Common myeloid progenitor, CD34-positive (primary cell): ENCODE measurements around the gene MPZ.

Source experiments
- CTCF ChIA-PET: fragments of 350-600 bp; sonication (Branson Sonifier 250); formaldehyde crosslinking; loops from one replicate; lab custom pipeline; 2021; ENCODE audit warnings: antibody characterized with exemption; lab: Charles Lee
- POLR2A ChIA-PET: fragments of 350-600 bp; sonication (Branson Sonifier 250); formaldehyde crosslinking; loops from one replicate; lab custom pipeline; 2021; ENCODE audit warnings: antibody characterized with exemption; lab: Charles Lee
- DNase-seq, 3 donors: peaks; one replicate each; pipeline versions ENCODE4 v3.0.0 to v3.0.0-alpha.2; 2013
- H3K27ac ChIP-seq, 2 experiments: 1 replicate in 1 of 2; 2 replicates in 1 of 2; pipeline ENCODE4 v1.7.0; 2013; ENCODE audit warnings: inconsistent platforms in 2 of 2, low read length in 2 of 2, mild to moderate bottlenecking in 2 of 2, low read depth in 1 of 2, moderate library complexity in 1 of 2; ENCODE audit not compliant: severe bottlenecking in 2 of 2, insufficient read depth in 1 of 2, poor library complexity in 1 of 2
- H3K27me3 ChIP-seq, 5 experiments: replicated peaks in 2 of 5; 1 replicate in 3 of 5; 2 replicates in 2 of 5; pipeline versions ENCODE4 v1.6.1 to v1.7.0; 2013; ENCODE audit warnings: low read length in 4 of 5, mild to moderate bottlenecking in 2 of 5, moderate library complexity in 2 of 5, inconsistent platforms in 1 of 5; ENCODE audit not compliant: insufficient read depth in 5 of 5, control insufficient read depth in 4 of 5
- H3K36me3 ChIP-seq, 4 experiments: 1 replicate in 2 of 4; 2 replicates in 2 of 4; pipeline versions ENCODE4 v1.6.1 to v1.7.0; 2013; ENCODE audit warnings: low read length in 3 of 4, control low read depth in 1 of 4, mild to moderate bottlenecking in 1 of 4; ENCODE audit not compliant: control insufficient read depth in 4 of 4, insufficient read depth in 4 of 4
- H3K4me1 ChIP-seq, 4 experiments: 1 replicate in 3 of 4; 2 replicates in 1 of 4; pipeline versions ENCODE4 v1.6.1 to v1.7.1; 2013; ENCODE audit warnings: low read length in 3 of 4, mild to moderate bottlenecking in 3 of 4, control low read depth in 1 of 4, inconsistent platforms in 1 of 4, moderate library complexity in 1 of 4; ENCODE audit not compliant: control insufficient read depth in 4 of 4, insufficient read depth in 4 of 4; ENCODE audit errors: control extremely low read depth in 1 of 4
- H3K4me3 ChIP-seq, 7 experiments: 1 replicate in 4 of 7; 2 replicates in 3 of 7; pipeline versions ENCODE4 v1.5.1 to v1.7.0; 2013; ENCODE audit warnings: mild to moderate bottlenecking in 7 of 7, low read length in 6 of 7, moderate library complexity in 6 of 7, inconsistent platforms in 2 of 7, low read depth in 2 of 7, control low read depth in 1 of 7; ENCODE audit not compliant: insufficient read depth in 4 of 7, control insufficient read depth in 1 of 7; ENCODE audit errors: extremely low read depth in 1 of 7
- H3K9me3 ChIP-seq, 5 experiments: 1 replicate in 4 of 5; 2 replicates in 1 of 5; pipeline versions ENCODE4 v1.6.1 to v1.7.1; 2013; ENCODE audit warnings: low read length in 4 of 5, mild to moderate bottlenecking in 2 of 5, inconsistent platforms in 1 of 5, low read depth in 1 of 5, moderate library complexity in 1 of 5; ENCODE audit not compliant: control insufficient read depth in 4 of 5, insufficient read depth in 2 of 5; ENCODE audit errors: control extremely low read depth in 1 of 5
- WGBS: methylation state at CpG from one replicate; pipeline ENCODE4 v1.1.5; 2013; ENCODE audit not compliant: insufficient coverage; 5-methylcytosine and 5-hydroxymethylcytosine counted together

Gene MPZ

DNA sequence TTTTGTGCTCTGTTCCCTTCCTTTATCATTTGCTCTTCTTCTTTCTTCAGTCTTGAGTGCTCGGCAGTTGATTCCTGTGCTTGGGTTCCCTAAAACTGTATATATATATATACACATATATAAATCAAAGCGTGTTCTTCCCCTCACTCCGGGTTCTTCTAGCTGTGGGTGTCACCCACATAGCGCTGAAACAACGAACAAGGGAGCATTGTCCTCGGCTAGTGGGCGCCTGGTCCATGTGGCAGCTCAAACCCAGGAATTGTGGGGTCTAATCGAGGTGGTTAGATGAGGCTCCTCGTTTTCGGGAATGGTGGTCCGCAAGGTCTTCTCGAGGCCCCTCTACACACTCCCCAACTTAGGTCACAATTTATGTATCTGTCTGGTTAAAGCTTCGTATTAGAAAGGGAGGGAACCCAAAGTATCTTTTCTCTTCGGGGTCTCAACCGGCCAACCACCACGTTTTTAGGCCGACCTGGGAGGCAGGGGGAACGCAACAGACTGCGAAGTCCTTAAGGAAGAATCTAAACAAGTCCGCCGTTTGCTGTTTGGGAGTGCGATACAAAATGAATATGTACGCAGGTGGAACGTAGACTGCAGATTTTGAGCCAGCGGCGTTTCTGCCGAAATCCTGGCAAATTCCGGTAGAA lies 3.9 kb upstream of the MPZ start:
- WGBS: 24% methylated on average over 18 of the region's 28 CpGs
- ChIA-PET POLR2A (interaction anchor here (0.6 to 2.3 kb wide), 3 partner anchors 8 to 89 kb away, joined by 3 to 14 read pairs (median 9); partner anchors contain the start of gene TOMM40L), CTCF (interaction anchor here (0.8 to 3.5 kb wide), 16 partner anchors 9 to 152 kb away, joined by 3 to 12 read pairs (median 6); partner anchors contain the start of genes CFAP126 and TOMM40L)
- Histone ChIP-seq H3K9me3 (no peaks in the 10 kb centered on the region), H3K36me3 (peaks cover 0 to 2% (median 1%) of the 10 kb centered on the region in 4 experiments), H3K4me1 (peaks cover 5 to 19% (median 13%) of the 10 kb centered on the region in 4 experiments), H3K27me3 (no peaks in the 10 kb centered on the region), H3K27ac (peak overlapping the region; percentile 98 to 99), H3K4me3 (peak overlapping the region; percentile 84 to 99 (median 95))
- no peak for DNase-seq

DNA sequence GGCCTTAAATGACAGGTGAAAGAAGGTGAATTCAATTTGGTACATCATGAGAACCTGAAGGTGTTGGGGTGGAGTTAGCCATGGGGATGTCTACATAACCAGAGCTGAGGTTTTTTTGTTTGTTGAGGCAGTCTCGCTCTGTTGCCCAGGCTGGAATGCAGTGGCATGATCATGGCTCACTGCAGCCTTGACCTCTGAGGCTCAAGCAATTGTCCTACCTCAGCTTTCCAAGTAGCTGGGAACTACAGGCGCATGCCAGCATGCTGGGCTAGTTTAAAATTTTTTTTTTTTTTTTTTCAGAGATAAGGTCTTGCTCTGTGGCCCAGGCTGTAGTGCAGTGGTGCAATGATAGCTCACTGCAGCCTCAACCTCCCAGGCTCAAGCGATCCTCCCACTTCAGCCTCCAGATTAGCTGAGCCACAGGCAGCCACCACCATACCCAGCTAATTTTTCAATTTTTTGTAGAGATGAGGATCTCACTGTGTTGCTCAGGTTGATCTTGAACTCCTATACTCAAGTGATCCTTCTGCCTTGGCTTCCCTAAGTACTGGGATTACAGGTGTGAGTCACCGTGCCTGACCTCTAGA lies 1.9 kb upstream of the MPZ start:
- no peak overlapping the region for H3K27ac ChIP-seq
- ChIA-PET CTCF (interaction anchor here (1.1 to 3.5 kb wide), 3 partner anchors 10 to 101 kb away, joined by 3 to 12 read pairs (median 7); no protein-coding TSS in a partner anchor), POLR2A (no interaction called here)
- 100% methylated on average over 1 of the region's 4 CpGs for WGBS
- no peak for DNase-seq
- H3K27me3 ChIP-seq: no peaks in the 10 kb centered on the region
- no peaks in the 10 kb centered on the region for H3K9me3 ChIP-seq
- H3K36me3 ChIP-seq: no peaks in the 10 kb centered on the region
- no peak overlapping the region for H3K4me3 ChIP-seq
- H3K4me1 ChIP-seq: peaks cover 5 to 31% (median 19%) of the 10 kb centered on the region in 4 experiments

DNA sequence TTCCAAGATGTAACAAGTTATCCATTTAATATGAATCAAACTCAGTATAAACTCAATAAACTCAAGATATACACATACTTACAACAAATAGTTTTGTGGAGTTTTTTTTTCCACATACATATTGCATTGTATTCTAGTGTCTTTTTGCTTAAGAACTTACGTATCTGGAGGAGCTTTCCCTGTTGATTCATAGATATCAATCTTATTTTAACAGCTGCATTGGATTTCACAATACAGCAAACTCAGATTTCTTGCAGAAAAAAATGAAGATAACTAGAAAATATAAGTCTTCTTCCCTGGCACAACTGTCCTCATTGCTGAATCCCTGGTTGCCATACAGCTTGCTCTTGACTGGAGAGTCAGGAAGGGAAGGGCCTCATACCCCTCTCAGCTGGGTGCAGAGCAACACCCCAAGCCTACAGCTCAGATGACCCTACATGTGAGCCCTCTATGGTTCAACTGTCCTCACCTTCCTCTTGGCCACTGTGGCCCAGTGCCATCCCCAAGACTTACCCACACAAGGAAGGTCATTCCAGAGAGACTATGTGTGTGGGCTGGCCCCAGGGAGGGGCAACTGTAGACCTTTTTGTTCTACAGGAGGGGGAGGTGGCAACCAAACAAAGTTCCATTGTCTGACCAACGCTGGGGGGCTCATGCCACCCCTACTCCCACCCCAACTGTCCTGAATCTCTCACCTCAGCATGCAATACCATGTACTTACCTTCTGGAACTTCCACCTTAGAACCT lies 1.7 kb downstream of the MPZ start:
- peaks cover 9 to 44% (median 30%) of the 10 kb centered on the region in 4 experiments for H3K4me1 ChIP-seq
- H3K27ac ChIP-seq: no peak overlapping the region
- no peak for DNase-seq
- CTCF ChIA-PET: interaction anchor here (0.6 to 2.3 kb wide), 9 partner anchors 10 to 95 kb away, joined by 3 to 15 read pairs (median 3); partner anchors contain the start of genes CFAP126, FCER1G and TOMM40L
- H3K9me3 ChIP-seq: no peaks in the 10 kb centered on the region
- POLR2A ChIA-PET: no interaction called here
- WGBS: 93% methylated on average over 2 of the region's 2 CpGs
- no peaks in the 10 kb centered on the region for H3K36me3 ChIP-seq
- H3K27me3 ChIP-seq: no peaks in the 10 kb centered on the region
- H3K4me3 ChIP-seq: no peak overlapping the region

DNA sequence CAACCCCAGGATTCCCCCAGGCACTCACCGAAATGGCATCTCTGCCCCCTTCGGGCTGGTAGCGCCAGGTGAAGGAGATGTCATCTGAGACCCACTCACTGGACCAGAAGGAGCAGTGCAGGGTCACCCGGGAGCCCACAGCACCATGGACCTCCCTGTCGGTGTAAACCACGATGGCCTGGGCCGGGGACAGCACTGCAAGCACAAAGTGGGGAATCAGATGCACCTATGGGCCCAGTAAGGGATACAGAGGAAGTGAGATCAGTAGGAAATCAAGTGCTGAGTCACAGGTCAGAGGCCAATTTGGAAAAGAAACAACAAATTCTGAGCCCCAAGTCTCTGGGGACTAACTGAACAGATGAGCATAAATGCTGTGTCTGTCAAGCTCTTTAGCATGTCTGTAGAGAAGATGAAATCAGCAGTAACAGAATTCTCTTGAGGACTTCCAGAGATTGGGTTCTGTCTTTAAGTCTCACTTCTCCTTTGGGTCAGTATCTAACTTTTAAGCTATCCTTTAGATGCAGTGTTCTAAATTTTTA lies 2.5 kb downstream of the MPZ start:
- POLR2A ChIA-PET: no interaction called here
- H3K4me1 ChIP-seq: peaks cover 9 to 44% (median 30%) of the 10 kb centered on the region in 4 experiments
- no peaks in the 10 kb centered on the region for H3K9me3 ChIP-seq
- DNase-seq: peak in 2 of 3 donors; percentile 43 to 51
- no peak overlapping the region for H3K27ac ChIP-seq
- no peaks in the 10 kb centered on the region for H3K27me3 ChIP-seq
- CTCF ChIA-PET: interaction anchor here (1.1 to 2.3 kb wide), 9 partner anchors 8 to 266 kb away, joined by 3 to 15 read pairs (median 5); partner anchors contain the start of gene TOMM40L
- 96% methylated on average over 5 of the region's 7 CpGs for WGBS
- peaks cover 0 to 2% (median 0%) of the 10 kb centered on the region in 4 experiments for H3K36me3 ChIP-seq
- peak overlapping the region in 1 of 7 experiments; percentile 19 for H3K4me3 ChIP-seq

DNA sequence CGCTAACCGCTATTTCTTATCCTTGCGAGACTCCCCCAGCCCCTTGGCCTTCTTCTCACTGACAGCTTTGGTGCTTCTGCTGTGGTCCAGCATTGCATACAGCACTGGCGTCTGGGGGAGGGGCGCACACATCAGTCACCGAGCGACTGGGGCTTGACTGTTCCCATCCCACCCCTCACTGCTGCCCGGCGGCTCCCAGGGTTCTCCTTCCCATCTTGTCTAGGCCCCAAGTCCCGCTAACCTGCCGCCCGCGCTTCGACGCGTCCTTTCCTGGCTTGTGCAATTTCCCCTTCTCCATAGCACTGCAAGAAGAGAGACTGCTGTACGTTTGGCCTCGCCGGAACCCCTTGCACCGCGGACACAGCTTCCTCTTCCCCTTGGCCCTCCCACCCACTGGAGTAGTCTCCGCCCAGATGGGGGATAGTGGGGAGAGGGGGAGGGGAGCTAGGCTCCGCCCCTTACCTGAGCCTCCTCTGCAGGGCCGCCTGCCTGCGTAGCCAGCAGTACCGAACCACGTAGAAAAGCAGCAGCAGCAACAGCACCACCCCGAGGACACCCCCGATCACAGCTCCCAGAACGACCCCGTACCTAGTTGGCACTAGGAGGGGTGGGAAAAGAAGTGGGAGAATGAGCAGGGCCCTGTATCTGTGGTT lies 3.8 kb downstream of the MPZ start:
- peak; percentile 95 to 96 (median 96) for DNase-seq
- Histone ChIP-seq H3K9me3 (no peaks in the 10 kb centered on the region), H3K4me1 (peaks cover 9 to 44% (median 30%) of the 10 kb centered on the region in 4 experiments), H3K27me3 (no peaks in the 10 kb centered on the region), H3K4me3 (peak overlapping the region; percentile 25 to 92 (median 75)), H3K36me3 (peaks cover 0 to 2% (median 0%) of the 10 kb centered on the region in 4 experiments), H3K27ac (peak overlapping the region; percentile 61 to 86)
- ChIA-PET POLR2A (interaction anchor here (0.6 to 2.5 kb wide), 5 partner anchors 8 to 97 kb away, joined by 3 to 14 read pairs (median 4); partner anchors contain the start of gene SDHC), CTCF (interaction anchor here (0.7 to 2.3 kb wide), 21 partner anchors 9 to 264 kb away, joined by 3 to 14 read pairs (median 5); partner anchors contain the start of genes APOA2, NDUFS2 and TOMM40L)
- 0% methylated on average over 22 of the region's 31 CpGs for WGBS
